ENCODE results near the gene OPRM1.
"Not testable (repeated sequence)": the region's sequence is repeated elsewhere in the genome, so short reads cannot be mapped to it uniquely, and the experiment has no call there.

OPRM1 gene

DNA sequence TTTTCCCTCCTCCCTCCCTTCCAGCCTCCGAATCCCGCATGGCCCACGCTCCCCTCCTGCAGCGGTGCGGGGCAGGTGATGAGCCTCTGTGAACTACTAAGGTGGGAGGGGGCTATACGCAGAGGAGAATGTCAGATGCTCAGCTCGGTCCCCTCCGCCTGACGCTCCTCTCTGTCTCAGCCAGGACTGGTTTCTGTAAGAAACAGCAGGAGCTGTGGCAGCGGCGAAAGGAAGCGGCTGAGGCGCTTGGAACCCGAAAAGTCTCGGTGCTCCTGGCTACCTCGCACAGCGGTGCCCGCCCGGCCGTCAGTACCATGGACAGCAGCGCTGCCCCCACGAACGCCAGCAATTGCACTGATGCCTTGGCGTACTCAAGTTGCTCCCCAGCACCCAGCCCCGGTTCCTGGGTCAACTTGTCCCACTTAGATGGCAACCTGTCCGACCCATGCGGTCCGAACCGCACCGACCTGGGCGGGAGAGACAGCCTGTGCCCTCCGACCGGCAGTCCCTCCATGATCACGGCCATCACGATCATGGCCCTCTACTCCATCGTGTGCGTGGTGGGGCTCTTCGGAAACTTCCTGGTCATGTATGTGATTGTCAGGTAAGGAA is at the start of gene OPRM1:
OPRM1 (plus strand) TSS at position 10 of the 612 bp plus-strand sequence; CDS start at position 315, 305 bp downstream.
- DNase-seq (ENCODE audit: low read depth in 3 of 3): peak; percentile 3 to 21 (median 6)

- no peak for DNase-seq (ENCODE audit: low read depth in 3 of 3)
Observed at GRCh38 chr6:153989989-153990388, 49.1 kb upstream of the OPRM1 start.

- DNase-seq (ENCODE audit: low read depth in 3 of 3): no peak
Observed at GRCh38 chr6:153994004-153994403, 45.0 kb upstream of the OPRM1 start.

- no peak for DNase-seq (ENCODE audit: low read depth in 3 of 3)
Observed at GRCh38 chr6:153994811-153995210, 44.2 kb upstream of the OPRM1 start.

DNA sequence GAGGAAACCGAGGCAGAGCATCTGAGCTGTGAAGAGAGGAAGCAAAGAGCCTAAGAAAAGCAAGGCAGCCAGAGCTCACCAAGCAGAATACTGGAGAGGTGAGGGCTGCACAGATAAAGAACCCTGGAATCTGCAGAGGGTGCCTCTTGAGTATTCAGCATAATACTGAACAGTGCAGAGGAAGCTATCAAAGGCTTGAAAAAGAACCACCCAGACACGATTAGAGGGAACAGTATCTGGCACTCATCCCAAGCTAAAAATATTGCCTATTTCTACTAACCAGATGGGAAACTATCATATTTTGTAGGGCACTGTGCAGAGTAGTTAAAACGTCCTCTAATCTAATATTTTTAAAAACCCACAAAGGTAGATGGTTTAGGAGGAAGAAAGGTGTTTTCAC is 41.8 kb upstream of the OPRM1 start:
- no peak for DNase-seq (ENCODE audit: low read depth in 3 of 3)

- no peak for DNase-seq (ENCODE audit: low read depth in 3 of 3)
Observed at GRCh38 chr6:154001494-154002285, 37.4 kb upstream of the OPRM1 start.

DNA sequence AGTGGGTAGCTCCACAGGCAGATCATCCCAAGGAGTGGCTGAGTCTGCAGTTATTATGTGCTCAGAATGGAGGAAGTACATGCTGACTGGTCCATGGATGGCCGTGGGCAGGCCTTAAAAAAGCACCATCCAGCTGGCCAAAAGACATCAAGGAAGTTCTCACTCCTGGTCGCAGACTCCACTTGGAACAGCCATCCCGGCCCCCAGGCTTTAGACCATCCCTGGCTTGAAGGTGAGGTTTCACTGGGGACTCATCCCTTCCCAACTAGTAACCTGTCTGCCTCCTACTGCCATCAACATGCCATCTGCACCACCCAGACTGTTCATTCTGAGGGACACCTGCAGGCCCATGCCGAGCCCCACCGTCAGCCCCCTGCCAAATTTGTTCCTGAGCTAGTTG is 36.1 kb upstream of the OPRM1 start:
- no peak for DNase-seq (ENCODE audit: low read depth in 3 of 3)

GRCh38 chr6:154010371-154010770 is 28.7 kb upstream of the OPRM1 start:
- DNase-seq (ENCODE audit: low read depth in 3 of 3): no peak

DNA sequence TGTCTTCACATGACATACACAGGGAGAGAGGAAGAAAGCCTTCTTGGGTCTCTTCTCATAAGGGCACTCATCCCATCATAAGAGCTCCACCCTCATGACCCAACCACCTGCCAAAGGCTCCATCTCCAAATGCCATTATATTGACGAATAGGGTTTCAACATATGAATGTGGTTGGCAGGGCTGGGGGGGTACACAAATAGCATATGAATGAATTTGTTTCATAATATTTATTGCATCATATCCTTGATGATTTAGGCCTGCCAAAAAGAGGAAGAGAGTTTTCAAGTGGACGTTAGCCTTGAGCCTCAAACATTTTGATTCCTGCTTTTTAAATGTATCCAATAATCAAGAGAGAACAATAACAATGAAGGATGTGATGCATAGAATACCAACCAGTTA is 26.2 kb upstream of the OPRM1 start:
- no peak for DNase-seq (ENCODE audit: low read depth in 3 of 3)

GRCh38 chr6:154017786-154018185 is 21.3 kb upstream of the OPRM1 start:
- DNase-seq (ENCODE audit: low read depth in 3 of 3): no peak

GRCh38 chr6:154030646-154031045 is 8.4 kb upstream of the OPRM1 start:
- no peak for DNase-seq (ENCODE audit: low read depth in 3 of 3)

DNA sequence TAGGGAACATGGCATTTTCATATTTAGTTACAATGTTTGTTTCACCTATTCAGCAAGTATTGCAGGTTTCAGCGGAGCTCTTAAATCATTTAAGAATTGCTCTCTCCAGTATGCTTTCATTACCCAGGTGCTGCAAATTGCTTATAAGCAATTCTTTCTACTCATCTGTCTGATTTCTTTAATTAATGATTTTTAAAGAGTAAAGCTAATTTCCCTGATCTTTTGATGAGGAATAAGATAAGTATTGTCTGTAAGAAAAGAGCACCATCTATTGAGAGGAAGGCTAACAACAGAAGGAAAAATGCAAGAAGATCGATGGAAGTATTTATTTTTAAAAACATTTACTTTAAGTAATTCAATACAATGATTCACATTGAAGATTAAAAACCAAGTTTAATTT is 2.0 kb downstream of the OPRM1 start:
- no peak for DNase-seq (ENCODE audit: low read depth in 3 of 3)

GRCh38 chr6:154053141-154053540 is 14.1 kb downstream of the OPRM1 start:
- no peak for DNase-seq (ENCODE audit: low read depth in 3 of 3)

DNA sequence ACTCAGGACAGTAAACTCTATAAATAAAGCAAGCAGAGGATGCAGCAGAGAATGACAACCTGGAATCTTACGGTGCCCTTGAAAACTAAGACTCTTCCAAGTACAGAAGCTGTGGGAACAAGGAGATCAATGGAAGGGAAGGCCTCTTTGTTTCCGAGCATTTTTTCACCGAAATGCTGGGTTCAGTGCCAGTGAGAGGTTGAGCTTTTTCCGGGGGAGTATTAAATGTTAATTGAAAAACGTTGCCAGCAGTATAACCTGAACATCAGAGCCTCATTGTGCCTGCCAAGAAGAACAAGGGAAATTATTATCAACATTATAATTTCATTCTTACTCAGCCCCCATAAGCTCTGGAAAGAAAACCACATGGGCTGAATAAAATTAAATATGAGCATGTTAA is 17.5 kb downstream of the OPRM1 start:
- DNase-seq (ENCODE audit: low read depth in 3 of 3): no peak

DNA sequence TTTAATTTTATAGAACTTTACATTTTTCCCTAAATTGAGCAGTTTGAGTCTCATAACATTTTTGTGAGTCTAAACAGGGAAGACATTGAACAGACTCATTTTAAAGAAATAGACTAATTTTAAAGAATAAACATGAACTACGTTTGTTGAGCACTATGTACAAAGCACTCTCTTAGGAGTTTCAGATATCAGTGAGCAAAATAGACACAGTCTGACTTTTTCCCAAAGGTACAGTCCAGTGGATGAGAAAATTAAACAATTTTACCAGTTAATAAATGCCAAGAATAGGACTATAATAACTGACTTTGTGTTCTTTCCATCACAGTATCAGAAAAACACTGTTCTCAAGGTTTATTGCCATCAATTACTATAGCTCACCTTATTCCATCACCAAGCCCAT is 18.1 kb downstream of the OPRM1 start:
- DNase-seq (ENCODE audit: low read depth in 3 of 3): no peak

DNA sequence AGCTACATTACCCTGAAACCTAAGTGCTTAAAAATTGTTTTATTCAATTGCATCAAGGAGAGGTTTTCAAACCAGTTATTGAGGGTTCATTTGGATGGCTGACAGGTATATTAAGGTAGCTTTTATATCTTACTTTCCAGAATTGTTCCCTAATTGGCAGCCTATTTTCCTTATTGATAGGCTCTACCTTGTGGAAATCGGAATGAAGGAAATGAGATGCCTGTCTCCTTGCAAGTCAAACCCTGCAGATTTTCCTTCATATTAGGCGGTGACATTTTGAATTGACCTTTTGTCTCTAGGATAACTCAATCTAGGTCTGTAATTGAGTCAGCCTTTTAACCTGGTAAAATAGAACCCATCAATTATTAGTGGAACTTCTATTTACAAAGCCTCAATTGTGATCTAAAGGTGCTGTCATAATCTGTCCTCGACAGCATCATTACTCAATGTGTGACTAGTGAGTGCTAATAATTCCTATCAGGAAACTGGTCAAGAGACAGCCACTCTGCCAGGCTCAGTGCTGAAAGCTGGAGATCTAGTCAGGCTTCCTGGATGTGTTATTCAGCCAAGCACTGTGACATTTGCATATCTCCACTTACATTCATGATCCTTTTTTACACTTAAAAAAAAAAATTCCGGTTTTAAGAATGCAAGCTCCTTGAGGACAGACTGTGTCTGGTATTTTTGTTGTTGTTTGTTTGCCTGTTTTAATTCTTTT is 20.1 kb downstream of the OPRM1 start:
- DNase-seq (ENCODE audit: low read depth in 3 of 3): no peak

DNA sequence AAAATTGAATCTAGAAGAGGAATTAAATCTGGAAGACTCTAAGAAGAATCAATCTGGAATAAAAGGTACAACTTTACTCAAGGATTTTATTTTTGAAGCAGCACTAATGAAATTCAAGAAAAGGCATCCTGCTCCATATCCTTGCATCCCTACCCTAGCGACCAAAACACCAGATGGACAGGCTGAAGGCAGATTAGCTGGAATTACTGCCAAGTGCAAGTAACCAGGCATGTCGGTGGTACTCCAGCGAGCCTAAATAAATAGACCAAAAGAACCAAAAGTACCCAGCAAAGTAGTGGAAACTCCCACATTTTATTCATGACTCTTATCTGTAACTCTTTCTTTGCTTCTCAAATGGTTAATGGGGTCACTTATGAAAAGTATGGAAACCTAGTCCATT is 21.0 kb downstream of the OPRM1 start:
- no peak for DNase-seq (ENCODE audit: low read depth in 3 of 3)

GRCh38 chr6:154070041-154070440 is 31.0 kb downstream of the OPRM1 start:
- no peak for DNase-seq (ENCODE audit: low read depth in 3 of 3)

DNA sequence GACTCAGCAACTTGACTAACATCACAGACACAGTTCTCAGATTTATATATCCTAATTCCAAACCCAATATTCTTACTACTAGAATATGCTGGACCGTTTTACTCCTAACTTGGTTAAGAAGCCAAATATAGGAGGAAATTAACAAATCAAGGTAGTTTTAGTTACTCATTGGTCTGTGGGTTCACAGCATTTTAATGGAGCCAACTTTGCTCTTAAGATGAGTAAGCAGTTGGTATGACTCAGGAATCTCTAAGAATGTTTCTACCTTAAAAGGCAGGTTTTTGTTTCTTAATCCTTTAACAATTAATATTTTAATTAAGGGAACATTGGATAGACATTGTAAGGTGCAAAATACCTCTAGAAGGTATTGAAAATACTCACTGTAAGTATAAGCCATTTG is 31.6 kb downstream of the OPRM1 start:
- DNase-seq (ENCODE audit: low read depth in 3 of 3): no peak

DNA sequence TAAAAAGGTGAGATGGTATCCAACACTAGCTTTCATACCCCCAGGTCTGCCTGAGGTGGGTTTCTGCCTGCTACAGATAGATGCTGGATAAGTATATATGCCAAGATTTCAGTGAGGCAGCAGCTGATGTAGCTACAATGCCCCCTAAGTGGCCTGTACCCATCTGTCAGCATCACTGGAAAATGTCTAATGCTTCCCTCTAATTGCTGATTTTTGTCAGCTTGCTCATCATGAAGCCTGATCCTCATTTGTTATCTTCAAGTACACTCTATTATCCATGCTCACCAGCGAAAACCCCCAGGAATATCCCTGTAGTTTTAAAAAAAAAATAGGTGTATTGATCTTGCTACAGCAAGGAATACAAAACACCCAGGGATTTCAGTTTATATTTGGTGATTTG is 32.2 kb downstream of the OPRM1 start:
- DNase-seq (ENCODE audit: low read depth in 3 of 3): no peak

GRCh38 chr6:154071711-154072110 is 32.7 kb downstream of the OPRM1 start:
- DNase-seq (ENCODE audit: low read depth in 3 of 3): no peak

GRCh38 chr6:154078596-154078995 is 39.6 kb downstream of the OPRM1 start:
- not testable (repeated sequence) for DNase-seq (ENCODE audit: low read depth in 3 of 3)

Data from stimulated activated CD4-positive, alpha-beta T cell treated with anti-CD3 and anti-CD28 coated beads, TNF-alpha, amount 100 ng/mL, for 48 hours (primary cell).